Mammary epithelial cell (primary cell): Measurements from ENCODE around the gene MACROD1.

Experiments
- CTCF ChIP-seq, 2 donors: IDR thresholded peaks in 1 of 2; conservative IDR thresholded peaks in 1 of 2; 2 replicates each; pipeline ENCODE4 v1.5.1; 2011 to 2012; ENCODE audit warnings: inconsistent platforms in 2 of 2, low read length in 2 of 2, mild to moderate bottlenecking in 2 of 2, control low read depth in 1 of 2, low read depth in 1 of 2; ENCODE audit not compliant: insufficient read depth in 1 of 2; ENCODE audit errors: extremely low read depth in 1 of 2
- EZH2 ChIP-seq: IDR thresholded peaks from 2 replicates; pipeline ENCODE4 v1.6.1; 2012; ENCODE audit warnings: low read length, inconsistent platforms, borderline replicate concordance

DNA sequence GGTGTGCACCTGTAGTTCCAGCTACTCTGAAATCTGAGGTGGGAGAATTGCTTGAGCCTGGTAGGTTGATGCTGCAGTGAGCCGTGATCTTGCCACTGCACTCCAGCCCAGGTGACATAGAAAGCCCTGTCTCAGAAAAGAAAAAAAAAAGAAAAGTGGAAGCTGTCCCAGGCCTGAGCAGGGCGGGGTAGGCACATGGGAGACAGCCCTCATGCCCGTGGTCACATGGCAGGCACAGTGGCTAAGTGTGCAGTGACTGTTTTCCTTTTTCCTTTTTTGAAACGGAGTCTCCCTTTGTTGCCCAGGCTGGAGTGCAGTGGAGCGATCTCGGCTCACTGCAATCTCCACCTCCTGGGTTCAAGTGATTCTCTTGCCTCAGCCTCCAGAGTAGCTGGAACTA lies 171.9 kb downstream of the MACROD1 start:
- no peak for TF ChIP-seq CTCF (conservative IDR thresholded peaks at IDR 0.05 in 1 of 2, IDR thresholded peaks at IDR 0.05 in 1 of 2; ENCODE audit: extremely low read depth in 1 of 2, insufficient read depth in 1 of 2, low read depth in 1 of 2, low read length in 2 of 2)
- TF ChIP-seq EZH2: no peak
